Vagina (tissue), 2 donors: ENCODE data around the gene C5orf46.

Experiments used
- CTCF ChIP-seq, 3 experiments: fragments of 450-650 bp in 2 of 3; fragments of 200-600 bp in 1 of 3; sonication (generic) in 1 of 3; IDR thresholded peaks; one replicate each; pipeline ENCODE4 v1.5.1; 2017 to 2019; ENCODE audit warnings: antibody characterized with exemption in 3 of 3, mild to moderate bottlenecking in 2 of 3, moderate library complexity in 2 of 3
- POLR2A ChIP-seq, 2 donors: fragments of 450-650 bp; IDR thresholded peaks; one replicate each; pipeline ENCODE4 v1.6.1; 2017; ENCODE audit warnings: antibody characterized with exemption in 2 of 2, mild to moderate bottlenecking in 2 of 2, moderate library complexity in 2 of 2
- POLR2AphosphoS5 ChIP-seq, 2 donors: sonication (generic); formaldehyde crosslinking; IDR thresholded peaks; one replicate each; pipeline ENCODE4 v1.9.0; 2017; ENCODE audit warnings: antibody characterized with exemption in 2 of 2, mild to moderate bottlenecking in 2 of 2, low read depth in 1 of 2; ENCODE audit not compliant: insufficient read depth in 1 of 2

- no peak for TF ChIP-seq POLR2A (IDR thresholded peaks at IDR 0.05)
- no peak for TF ChIP-seq CTCF (IDR thresholded peaks at IDR 0.05)
- TF ChIP-seq POLR2AphosphoS5 (IDR thresholded peaks at IDR 0.05; ENCODE audit: insufficient read depth in 1 of 2, low read depth in 1 of 2): no peak
Measured at GRCh38 chr5:147842869-147843268, 63.5 kb downstream of the C5orf46 start.
